Measurements from ENCODE around the gene GALNT2.

Gene GALNT2

DNA sequence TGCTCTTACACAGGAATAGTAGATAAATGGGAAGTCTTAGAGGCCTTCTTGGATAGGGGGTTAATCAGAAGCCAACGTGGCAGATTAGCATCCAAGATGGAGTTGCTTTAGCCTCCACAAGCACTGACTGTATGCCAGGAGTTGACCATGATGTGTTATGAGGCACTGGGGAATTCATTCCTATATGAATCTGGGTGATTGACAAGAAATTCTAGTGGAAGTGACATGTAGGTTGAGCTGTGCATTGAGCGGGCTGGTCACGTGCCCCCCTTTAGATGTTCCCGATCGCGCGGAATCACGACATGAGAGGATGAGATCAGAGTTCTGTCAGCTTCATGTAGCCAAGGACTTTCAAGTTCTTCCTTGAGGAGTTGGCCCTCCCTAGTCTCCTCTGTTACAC lies 31.7 kb downstream of the GALNT2 start:
- Histone ChIP-seq H3K4me3 (ENCODE audit: low read length) (no peak overlapping the region), H3K9me2 (replicated peaks; ENCODE audit: insufficient read depth, low read length) (no peaks in the 10 kb centered on the region), H3F3A (ENCODE audit: insufficient read depth, low read length) (peaks cover 10% of the 10 kb centered on the region), H3K9ac (ENCODE audit: low read length) (no peak overlapping the region), H3K27ac (ENCODE audit: low read length) (no peak overlapping the region), H2AFZ (ENCODE audit: low read length) (no peak overlapping the region), H3K79me2 (ENCODE audit: low read length) (peaks cover 92% of the 10 kb centered on the region), H3K4me1 (ENCODE audit: low read length) (peaks cover 14% of the 10 kb centered on the region), H3K9me3 (replicated peaks; ENCODE audit: insufficient read depth, low read length) (no peaks in the 10 kb centered on the region), H3K4me2 (ENCODE audit: low read depth, low read length) (no peak overlapping the region), H3K27me3 (replicated peaks; ENCODE audit: insufficient read depth, low read length) (no peaks in the 10 kb centered on the region), H4K20me1 (ENCODE audit: insufficient read depth, low read length) (no peaks in the 10 kb centered on the region), H3K36me3 (replicated peaks; ENCODE audit: insufficient read depth, low read length) (no peaks in the 10 kb centered on the region)
- DNase-seq = no peak
- TF ChIP-seq, protein P1, sequence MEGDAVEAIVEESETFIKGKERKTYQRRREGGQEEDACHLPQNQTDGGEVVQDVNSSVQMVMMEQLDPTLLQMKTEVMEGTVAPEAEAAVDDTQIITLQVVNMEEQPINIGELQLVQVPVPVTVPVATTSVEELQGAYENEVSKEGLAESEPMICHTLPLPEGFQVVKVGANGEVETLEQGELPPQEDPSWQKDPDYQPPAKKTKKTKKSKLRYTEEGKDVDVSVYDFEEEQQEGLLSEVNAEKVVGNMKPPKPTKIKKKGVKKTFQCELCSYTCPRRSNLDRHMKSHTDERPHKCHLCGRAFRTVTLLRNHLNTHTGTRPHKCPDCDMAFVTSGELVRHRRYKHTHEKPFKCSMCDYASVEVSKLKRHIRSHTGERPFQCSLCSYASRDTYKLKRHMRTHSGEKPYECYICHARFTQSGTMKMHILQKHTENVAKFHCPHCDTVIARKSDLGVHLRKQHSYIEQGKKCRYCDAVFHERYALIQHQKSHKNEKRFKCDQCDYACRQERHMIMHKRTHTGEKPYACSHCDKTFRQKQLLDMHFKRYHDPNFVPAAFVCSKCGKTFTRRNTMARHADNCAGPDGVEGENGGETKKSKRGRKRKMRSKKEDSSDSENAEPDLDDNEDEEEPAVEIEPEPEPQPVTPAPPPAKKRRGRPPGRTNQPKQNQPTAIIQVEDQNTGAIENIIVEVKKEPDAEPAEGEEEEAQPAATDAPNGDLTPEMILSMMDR (IDR thresholded peaks at IDR 0.05; ENCODE audit: low read length) = no peak
- no peak for TF ChIP-seq EZH2phosphoT487 (IDR thresholded peaks at IDR 0.05; ENCODE audit: low read length)
- TF ChIP-seq EZH2 (optimal IDR thresholded peaks at IDR 0.05; ENCODE audit: low read depth, low read length) = no peak

DNA sequence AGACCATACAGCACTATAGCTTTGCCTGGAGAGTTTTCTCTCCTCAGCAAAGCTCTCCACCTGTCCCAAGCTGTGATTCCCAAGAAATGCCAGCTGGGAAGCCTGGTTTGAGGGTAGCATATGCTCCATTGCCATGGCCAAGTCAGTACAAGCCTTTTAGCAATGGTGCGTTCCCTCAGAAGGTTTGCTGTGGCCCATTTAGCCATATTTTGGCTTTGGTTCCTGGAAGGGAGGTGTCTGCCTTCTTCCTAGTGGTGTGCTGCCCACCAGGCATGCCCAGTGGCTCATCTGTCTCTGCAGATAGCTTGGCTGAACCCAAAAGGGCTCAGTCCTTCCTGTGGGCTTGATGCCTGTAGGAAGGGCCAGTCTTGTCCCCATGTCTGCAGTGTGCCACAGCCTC lies 32.4 kb downstream of the GALNT2 start:
- Histone ChIP-seq H2AFZ (ENCODE audit: low read length) (no peak overlapping the region), H3K4me2 (ENCODE audit: low read depth, low read length) (no peak overlapping the region), H3K9me2 (replicated peaks; ENCODE audit: insufficient read depth, low read length) (no peaks in the 10 kb centered on the region), H3K36me3 (replicated peaks; ENCODE audit: insufficient read depth, low read length) (no peaks in the 10 kb centered on the region), H3F3A (ENCODE audit: insufficient read depth, low read length) (peaks cover 18% of the 10 kb centered on the region), H3K4me3 (ENCODE audit: low read length) (no peak overlapping the region), H3K9ac (ENCODE audit: low read length) (no peak overlapping the region), H3K27ac (ENCODE audit: low read length) (no peak overlapping the region), H3K9me3 (replicated peaks; ENCODE audit: insufficient read depth, low read length) (no peaks in the 10 kb centered on the region), H4K20me1 (ENCODE audit: insufficient read depth, low read length) (no peaks in the 10 kb centered on the region), H3K4me1 (ENCODE audit: low read length) (peaks cover 21% of the 10 kb centered on the region), H3K27me3 (replicated peaks; ENCODE audit: insufficient read depth, low read length) (no peaks in the 10 kb centered on the region), H3K79me2 (ENCODE audit: low read length) (peaks cover 96% of the 10 kb centered on the region)
- no peak for DNase-seq
- TF ChIP-seq EZH2 (optimal IDR thresholded peaks at IDR 0.05; ENCODE audit: low read depth, low read length) = no peak
- TF ChIP-seq EZH2phosphoT487 (IDR thresholded peaks at IDR 0.05; ENCODE audit: low read length) = no peak
- TF ChIP-seq, protein P1 (IDR thresholded peaks at IDR 0.05; ENCODE audit: low read length) = no peak

DNA sequence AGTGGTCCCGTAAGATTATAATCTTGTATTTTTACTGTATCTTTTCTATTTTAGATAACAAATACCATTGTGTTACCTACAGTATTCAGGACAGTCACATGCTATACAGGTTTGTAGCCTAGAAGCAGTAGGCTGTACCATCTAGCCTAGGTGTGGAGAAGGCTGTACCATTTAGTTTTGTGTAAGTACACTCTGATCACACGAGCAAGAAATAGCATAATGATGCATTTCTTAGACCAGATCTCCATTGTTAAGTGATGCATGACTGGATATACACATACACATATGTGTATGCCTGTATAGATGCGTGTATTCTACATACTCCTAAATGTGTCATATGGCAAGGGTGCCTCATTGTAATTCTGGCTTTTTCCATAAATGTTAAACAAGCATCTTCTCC lies 33.9 kb downstream of the GALNT2 start:
- Histone ChIP-seq H3K79me2 (ENCODE audit: low read length) (peaks cover 96% of the 10 kb centered on the region), H3K4me3 (ENCODE audit: low read length) (no peak overlapping the region), H3F3A (ENCODE audit: insufficient read depth, low read length) (peaks cover 31% of the 10 kb centered on the region), H3K27me3 (replicated peaks; ENCODE audit: insufficient read depth, low read length) (no peaks in the 10 kb centered on the region), H3K9me2 (replicated peaks; ENCODE audit: insufficient read depth, low read length) (no peaks in the 10 kb centered on the region), H3K4me2 (ENCODE audit: low read depth, low read length) (no peak overlapping the region), H3K4me1 (ENCODE audit: low read length) (peaks cover 36% of the 10 kb centered on the region), H4K20me1 (ENCODE audit: insufficient read depth, low read length) (no peaks in the 10 kb centered on the region), H3K36me3 (replicated peaks; ENCODE audit: insufficient read depth, low read length) (no peaks in the 10 kb centered on the region), H2AFZ (ENCODE audit: low read length) (no peak overlapping the region), H3K9me3 (replicated peaks; ENCODE audit: insufficient read depth, low read length) (no peaks in the 10 kb centered on the region), H3K27ac (ENCODE audit: low read length) (no peak overlapping the region), H3K9ac (ENCODE audit: low read length) (no peak overlapping the region)
- no peak for DNase-seq
- TF ChIP-seq EZH2 (optimal IDR thresholded peaks at IDR 0.05; ENCODE audit: low read depth, low read length) (no peak), EZH2phosphoT487 (IDR thresholded peaks at IDR 0.05; ENCODE audit: low read length) (no peak)
- TF ChIP-seq, protein P1 (IDR thresholded peaks at IDR 0.05; ENCODE audit: low read length) = no peak

Data from MM.1S (cell line).